IMR-90 (cell line): Measurements from ENCODE around the gene KANSL3. TPM values are rescaled to one million over a fixed set of nuclear protein-coding genes. Genes with fewer than 3 reads are reported as not detected.

Experiments used
- ATAC-seq: fragments of 200-7000 bp; cut with Tn5 transposase; 2 replicates; pipeline ENCODE4 v1.9.1; 2020; ENCODE audit warnings: low read depth, mild to moderate bottlenecking, moderate library complexity
- BruUV-seq: library from RNA; stranded (reverse); fragments of 400-500 nt; replicated peaks from 2 replicates; lab custom pipeline; 2021; lab: Mats Ljungman, UMichigan
- CTCF ChIA-PET: fragments of 300-600 bp; formaldehyde crosslinking; extraction: SDS; loops from one replicate; lab custom pipeline; 2021; ENCODE audit warnings: antibody characterized with exemption; lab: Yijun Ruan, JAX
- POLR2A ChIA-PET: fragments of 300-600 bp; sonication (Branson Sonifier 250); formaldehyde crosslinking; loops from one replicate; lab custom pipeline; 2022; ENCODE audit warnings: antibody characterized with exemption; ENCODE audit not compliant: unreplicated experiment; lab: Charles Lee
- DNase-seq: peaks from one replicate; pipeline ENCODE4 v3.0.0; 2013
- H2AFZ ChIP-seq: replicated peaks from 2 replicates; pipeline ENCODE3; 2013; ENCODE audit warnings: low read length, mild to moderate bottlenecking; ENCODE audit not compliant: poor library complexity
- H2AK5ac ChIP-seq: 2 replicates; pipeline ENCODE4 v1.6.1; 2013; ENCODE audit warnings: low read depth, low read length, inconsistent platforms
- H2AK9ac ChIP-seq: replicated peaks from 2 replicates; pipeline ENCODE3; 2013; ENCODE audit warnings: mild to moderate bottlenecking, low read depth, low read length, moderate library complexity; ENCODE audit not compliant: poor library complexity
- H2BK120ac ChIP-seq: 2 replicates; pipeline ENCODE4 v1.6.1; 2013; ENCODE audit warnings: low read depth, low read length, inconsistent platforms
- H2BK15ac ChIP-seq: 3 replicates; pipeline ENCODE4 v1.6.1; 2013; ENCODE audit warnings: low read depth, low read length, inconsistent platforms
- H2BK20ac ChIP-seq: 2 replicates; pipeline ENCODE4 v1.6.1; 2013; ENCODE audit warnings: low read depth, mild to moderate bottlenecking, inconsistent platforms, low read length, moderate library complexity
- H2BK5ac ChIP-seq: 2 replicates; pipeline ENCODE4 v1.6.1; 2013; ENCODE audit warnings: mild to moderate bottlenecking, low read depth, low read length, inconsistent platforms; ENCODE audit not compliant: poor library complexity, severe bottlenecking
- H3K14ac ChIP-seq: replicated peaks from 2 replicates; pipeline ENCODE4 v1.6.1; 2013; ENCODE audit warnings: low read depth, low read length, inconsistent platforms
- H3K18ac ChIP-seq: 2 replicates; pipeline ENCODE4 v1.6.1; 2013; ENCODE audit warnings: low read depth, low read length, control low read depth
- H3K23ac ChIP-seq: 2 replicates; pipeline ENCODE4 v1.6.1; 2013; ENCODE audit warnings: low read depth, low read length, inconsistent platforms
- H3K27ac ChIP-seq: 2 replicates; pipeline ENCODE4 v1.5.1; 2013; ENCODE audit warnings: mild to moderate bottlenecking, control low read depth, low read length; ENCODE audit not compliant: insufficient read depth
- H3K27me3 ChIP-seq: 2 replicates; pipeline ENCODE4 v1.6.1; 2013; ENCODE audit warnings: low read length; ENCODE audit not compliant: control insufficient read depth, insufficient read depth
- H3K36me3 ChIP-seq: 2 replicates; pipeline ENCODE4 v1.6.1; 2013; ENCODE audit warnings: low read length, mixed read lengths; ENCODE audit not compliant: control insufficient read depth, insufficient read depth
- H3K4ac ChIP-seq: 2 replicates; pipeline ENCODE4 v1.6.1; 2013; ENCODE audit warnings: low read depth, low read length, inconsistent platforms
- H3K4me1 ChIP-seq: 2 replicates; pipeline ENCODE4 v1.6.1; 2013; ENCODE audit warnings: low read length, mixed read lengths; ENCODE audit not compliant: control insufficient read depth, insufficient read depth
- H3K4me2 ChIP-seq: 2 replicates; pipeline ENCODE4 v1.6.1; 2013; ENCODE audit warnings: low read depth, mild to moderate bottlenecking, control low read depth, low read length, moderate library complexity
- H3K4me3 ChIP-seq: 2 replicates; pipeline ENCODE4 v1.5.1; 2013; ENCODE audit warnings: low read depth, mild to moderate bottlenecking, control low read depth, low read length, moderate library complexity; ENCODE audit not compliant: insufficient read depth
- H3K56ac ChIP-seq: 2 replicates; pipeline ENCODE4 v1.6.1; 2013; ENCODE audit warnings: low read length, inconsistent platforms; ENCODE audit not compliant: insufficient read depth; ENCODE audit errors: extremely low read depth
- H3K79me1 ChIP-seq, 2 experiments: 2 replicates each; pipeline ENCODE4 v1.6.1; 2013; ENCODE audit warnings: low read length in 2 of 2, inconsistent platforms in 1 of 2, low read depth in 1 of 2
- H3K9ac ChIP-seq: 2 replicates; pipeline ENCODE4 v1.6.1; 2013; ENCODE audit warnings: low read depth, low read length, control low read depth
- H3K9me1 ChIP-seq: 2 replicates; pipeline ENCODE4 v1.6.1; 2013; ENCODE audit warnings: low read length, inconsistent platforms; ENCODE audit not compliant: insufficient read depth
- H3K9me3 ChIP-seq: 2 replicates; pipeline ENCODE4 v1.6.1; 2013; ENCODE audit warnings: low read length; ENCODE audit not compliant: control insufficient read depth, insufficient read depth
- H4K20me1 ChIP-seq: 2 replicates; pipeline ENCODE4 v1.6.1; 2013; ENCODE audit warnings: low read length, inconsistent platforms; ENCODE audit not compliant: insufficient read depth
- H4K5ac ChIP-seq: 2 replicates; pipeline ENCODE4 v1.6.1; 2013; ENCODE audit warnings: mild to moderate bottlenecking, low read depth, low read length, control low read depth
- H4K8ac ChIP-seq, 2 experiments: 2 replicates each; pipeline ENCODE4 v1.6.1; 2013; ENCODE audit warnings: low read depth in 2 of 2, low read length in 2 of 2, control low read depth in 1 of 2, inconsistent platforms in 1 of 2
- H4K91ac ChIP-seq: 2 replicates; pipeline ENCODE4 v1.6.1; 2013; ENCODE audit warnings: low read depth, low read length, inconsistent platforms; ENCODE audit not compliant: insufficient read depth
- BHLHE40 ChIP-seq: fragments of 150-350 bp; IDR thresholded peaks from 2 replicates; pipeline ENCODE4 v1.6.1; 2016; ENCODE audit warnings: mild to moderate bottlenecking, low read depth, low read length
- CEBPB ChIP-seq: IDR thresholded peaks from 2 replicates; pipeline ENCODE4 v1.6.1; 2012; ENCODE audit warnings: low read depth, low read length, improper control_type of control experiment
- CHD1 ChIP-seq: IDR thresholded peaks from 2 replicates; pipeline ENCODE4 v1.6.1; 2012; ENCODE audit warnings: low read depth, low read length, improper control_type of control experiment
- CTCF ChIP-seq: conservative IDR thresholded peaks from 2 replicates; pipeline ENCODE4 v1.5.1; 2012; ENCODE audit warnings: mild to moderate bottlenecking, low read depth, low read length, improper control_type of control experiment
- ELK1 ChIP-seq: fragments of 150-350 bp; IDR thresholded peaks from 2 replicates; pipeline ENCODE4 v1.6.1; 2016; ENCODE audit warnings: low read depth, mild to moderate bottlenecking, low read length, moderate library complexity, borderline replicate concordance
- FOS ChIP-seq: fragments of 150-350 bp; IDR thresholded peaks from 2 replicates; pipeline ENCODE4 v1.6.1; 2016; ENCODE audit warnings: low read depth, low read length
- MAFK ChIP-seq: IDR thresholded peaks from 2 replicates; pipeline ENCODE4 v1.6.1; 2012; ENCODE audit warnings: low read depth, low read length, improper control_type of control experiment
- MAZ ChIP-seq: IDR thresholded peaks from 2 replicates; pipeline ENCODE4 v1.6.1; 2012; ENCODE audit warnings: low read depth, mild to moderate bottlenecking, low read length, improper control_type of control experiment, moderate library complexity, borderline replicate concordance
- MXI1 ChIP-seq: IDR thresholded peaks from 2 replicates; pipeline ENCODE4 v1.6.1; 2012; ENCODE audit warnings: low read depth, mild to moderate bottlenecking, low read length, moderate library complexity, borderline replicate concordance
- NFE2L2 ChIP-seq: fragments of 150-350 bp; IDR thresholded peaks from 2 replicates; pipeline ENCODE4 v1.6.1; 2016; ENCODE audit warnings: low read depth, mild to moderate bottlenecking, low read length
- POLR2A ChIP-seq: IDR thresholded peaks from 2 replicates; pipeline ENCODE4 v1.6.1; 2012; ENCODE audit warnings: mild to moderate bottlenecking, low read depth, low read length
- RAD21 ChIP-seq: IDR thresholded peaks from 2 replicates; pipeline ENCODE4 v1.6.1; 2012; ENCODE audit warnings: low read length, improper control_type of control experiment
- RCOR1 ChIP-seq: IDR thresholded peaks from 2 replicates; pipeline ENCODE4 v1.6.1; 2012; ENCODE audit warnings: mild to moderate bottlenecking, low read length, improper control_type of control experiment; ENCODE audit not compliant: insufficient replicate concordance
- RFX5 ChIP-seq: IDR thresholded peaks from 2 replicates; pipeline ENCODE4 v1.8.0; 2012; ENCODE audit warnings: low read depth, mild to moderate bottlenecking, low read length, moderate library complexity
- SMC3 ChIP-seq: fragments of 150-350 bp; IDR thresholded peaks from 2 replicates; pipeline ENCODE4 v1.6.1; 2016; ENCODE audit warnings: low read depth, mild to moderate bottlenecking, antibody characterized with exemption, low read length, moderate library complexity
- USF2 ChIP-seq: fragments of 150-350 bp; IDR thresholded peaks from 2 replicates; pipeline ENCODE4 v1.6.1; 2017; ENCODE audit warnings: mild to moderate bottlenecking, antibody characterized with exemption, low read length, low read depth
- WGBS, 2 experiments: methylation state at CpG; one replicate each; pipeline versions ENCODE4 v1.1.5 to v1.1.7; 2013; ENCODE audit warnings: missing lambda C conversion rate in 2 of 2; ENCODE audit not compliant: insufficient read length in 1 of 2; ENCODE audit errors: extremely low coverage in 2 of 2; 5-methylcytosine and 5-hydroxymethylcytosine counted together
- dilution Hi-C: fragments of 300-500 bp; cut with HindIII; formaldehyde crosslinking; loops from one replicate; pipeline ENCODE4 v1.14.3; 2018; ENCODE audit warnings: low sequenced_read_pairs; ENCODE audit not compliant: unreplicated experiment
- in situ Hi-C: fragments of 300-500 bp; cut with MboI; formaldehyde crosslinking; loops from 3 replicates; pipeline ENCODE4 v1.14.3; 2019; ENCODE audit warnings: low sequenced_read_pairs, inconsistent platforms, mixed read lengths
- intact Hi-C: fragments of 100-400 bp; cut with micrococcal nuclease; formaldehyde crosslinking; loops from 2 replicates; pipeline ENCODE4 v1.10.0; 2022
- polyA plus RNA-seq, 3 experiments: library from polyadenylated mRNA; depleted of rRNA; stranded (reverse); fragments of >200 nt; gene quantifications; 2 replicates each; pipeline ENCODE4 v1.2.3, GENCODE V29; 2012; ENCODE audit warnings: low replicate concordance in 1 of 3
- total RNA-seq: library from RNA; depleted of rRNA; stranded (reverse); fragments of >200 nt; gene quantifications from 2 replicates; pipeline ENCODE4 v1.2.3, GENCODE V29; 2012

Gene KANSL3
- total and polyA plus RNA-seq, 2 of the 4 experiments (the other 2 are of a cell fraction): 22.2 to 26.3 TPM

GRCh38 chr2:96577501-96577900, 60.6 kb downstream of the KANSL3 start:
- H3K9me1 ChIP-seq: peaks cover 3% of the 10 kb centered on the region; the same call in 1 of the 2 replicates
- H2BK20ac ChIP-seq: no peak overlapping the region
- H3K18ac ChIP-seq: no peak overlapping the region
- H3K4me2 ChIP-seq: no peak overlapping the region
- 20% methylated on average over 1 of the region's 5 CpGs; no CpG with 5 or more reads in 1 of the 2 experiments for WGBS, 2 experiments
- no peaks in the 10 kb centered on the region for H3K27me3 ChIP-seq
- H3K27ac ChIP-seq: no peak overlapping the region
- H3K4ac ChIP-seq: no peak overlapping the region
- no peaks in the 10 kb centered on the region for H3K9me3 ChIP-seq
- no peak overlapping the region for H3K4me3 ChIP-seq
- no peaks in the 10 kb centered on the region for H3K79me1 ChIP-seq
- intact Hi-C loops: no loop called here
- DNase-seq: no peak
- no peak overlapping the region for H2AFZ ChIP-seq
- no peak overlapping the region for H3K14ac ChIP-seq
- no peak overlapping the region for H4K5ac ChIP-seq
- H2BK15ac ChIP-seq: no peak overlapping the region
- in situ Hi-C loops: no loop called here
- no peak overlapping the region for H3K56ac ChIP-seq
- no peak overlapping the region for H4K91ac ChIP-seq
- no peak overlapping the region for H2BK120ac ChIP-seq
- dilution Hi-C loops: no loop called here
- no peak overlapping the region for H2AK5ac ChIP-seq
- CTCF ChIA-PET: no interaction called here
- TF ChIP-seq MAZ: no peak
- TF ChIP-seq CTCF: no peak
- TF ChIP-seq RAD21: no peak
- TF ChIP-seq ELK1: no peak
- no peak for TF ChIP-seq RFX5
- no peak for TF ChIP-seq POLR2A
- no peak for TF ChIP-seq SMC3
- no peak for TF ChIP-seq CEBPB
- TF ChIP-seq NFE2L2: no peak
- no peak for TF ChIP-seq MXI1
- no peak for TF ChIP-seq CHD1
- TF ChIP-seq USF2: no peak
- no peak for TF ChIP-seq BHLHE40
- TF ChIP-seq FOS: no peak
- TF ChIP-seq MAFK: no peak
- no peak for TF ChIP-seq RCOR1
- no peak overlapping the region for H3K23ac ChIP-seq
- H4K20me1 ChIP-seq: no peaks in the 10 kb centered on the region
- no peak overlapping the region for H4K8ac ChIP-seq
- BruUV-seq: no TSS peak
- no peaks in the 10 kb centered on the region for H3K36me3 ChIP-seq
- no peak overlapping the region for H2AK9ac ChIP-seq
- POLR2A ChIA-PET: no interaction called here
- ATAC-seq: no peak
- no peak overlapping the region for H2BK5ac ChIP-seq
- no peak overlapping the region for H3K9ac ChIP-seq
- no peaks in the 10 kb centered on the region for H3K4me1 ChIP-seq
